Muscle layer of duodenum (tissue), 2 donors: ENCODE data around the gene LYPD6.
"Not testable (repeated sequence)": the region's sequence is repeated elsewhere in the genome, so short reads cannot be mapped to it uniquely, and the experiment has no call there.

Source experiments
- H3K27ac ChIP-seq: one replicate; pipeline ENCODE4 v1.7.0; 2013; ENCODE audit warnings: mild to moderate bottlenecking, low read length
- H3K27me3 ChIP-seq: one replicate; pipeline ENCODE4 v1.7.0; 2013; ENCODE audit warnings: low read depth, mild to moderate bottlenecking, control low read depth, low read length
- H3K36me3 ChIP-seq, 2 donors: one replicate each; pipeline ENCODE4 v1.7.0; 2013; ENCODE audit warnings: low read length in 2 of 2, control low read depth in 1 of 2, mild to moderate bottlenecking in 1 of 2; ENCODE audit not compliant: insufficient read depth in 2 of 2, control insufficient read depth in 1 of 2
- H3K4me1 ChIP-seq, 2 donors: one replicate each; pipeline ENCODE4 v1.7.0; 2013; ENCODE audit warnings: low read length in 2 of 2, mild to moderate bottlenecking in 2 of 2, control low read depth in 1 of 2, moderate library complexity in 1 of 2; ENCODE audit not compliant: insufficient read depth in 2 of 2, control insufficient read depth in 1 of 2
- H3K4me3 ChIP-seq, 2 donors: one replicate each; pipeline ENCODE4 v1.7.0; 2013; ENCODE audit warnings: low read length in 2 of 2, low read depth in 1 of 2, mild to moderate bottlenecking in 1 of 2
- H3K9me3 ChIP-seq, 2 donors: one replicate each; pipeline ENCODE4 v1.7.0; 2013; ENCODE audit warnings: low read length in 2 of 2, control low read depth in 1 of 2, mild to moderate bottlenecking in 1 of 2; ENCODE audit not compliant: control insufficient read depth in 1 of 2
- donor health status: healthy.

Gene LYPD6

DNA sequence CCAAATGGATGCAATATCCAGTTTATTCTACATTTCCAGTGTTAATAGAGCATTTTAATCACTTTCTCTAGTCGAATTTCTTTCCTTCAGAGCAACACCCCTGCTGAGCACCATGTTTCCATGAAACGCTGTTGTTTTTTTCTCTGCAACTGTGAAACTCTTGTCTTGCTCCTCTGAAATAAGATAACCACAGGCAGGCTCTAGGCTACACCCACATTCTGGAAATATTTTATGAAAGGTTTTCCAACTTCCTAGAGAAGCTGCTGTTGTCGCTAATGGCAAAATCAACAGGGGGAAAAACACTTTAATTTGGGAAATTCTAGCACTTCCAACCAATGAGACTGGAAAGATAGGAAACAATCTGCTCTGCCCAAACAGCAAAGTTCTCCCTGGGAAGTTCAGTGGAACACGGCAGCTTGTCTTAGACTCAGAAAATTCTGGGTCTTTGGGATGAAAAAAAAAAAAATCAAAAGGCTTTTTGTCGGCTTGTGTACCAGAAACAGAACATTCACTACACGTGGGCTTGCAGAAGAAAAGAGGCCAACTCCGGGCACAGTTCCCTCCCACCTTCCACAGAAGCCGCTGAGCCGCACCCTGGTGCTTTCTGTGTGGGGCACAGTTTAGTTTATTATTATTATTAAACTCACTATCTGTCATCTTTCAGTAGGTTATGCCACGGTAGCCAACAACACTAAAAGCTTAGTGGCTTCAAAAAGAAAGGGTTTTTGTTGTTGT lies 158.5 kb downstream of the LYPD6 start:
- Histone ChIP-seq H3K27ac (no peak overlapping the region), H3K9me3 (no peaks in the 10 kb centered on the region), H3K36me3 (no peaks in the 10 kb centered on the region), H3K27me3 (no peaks in the 10 kb centered on the region), H3K4me3 (no peak overlapping the region), H3K4me1 (no peaks in the 10 kb centered on the region)

DNA sequence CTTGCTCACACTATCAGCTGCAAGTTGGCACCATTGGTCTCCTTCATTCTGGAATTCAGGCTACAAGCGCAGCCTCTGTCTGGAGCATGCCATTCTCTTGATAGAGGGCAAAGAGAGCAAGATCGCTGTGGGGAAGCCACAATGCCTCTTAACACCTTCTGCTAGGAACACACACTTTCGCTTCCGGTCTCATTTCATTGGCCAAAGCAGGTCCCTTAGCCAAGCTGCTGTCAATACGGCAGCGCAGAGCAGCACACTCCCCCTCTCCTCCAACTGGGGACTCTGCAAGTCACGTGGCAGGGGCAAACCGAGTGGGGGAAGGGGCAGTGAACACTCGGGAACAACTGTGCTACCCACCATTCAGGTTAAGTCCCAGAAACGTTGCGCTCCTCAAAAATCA lies 159.1 kb downstream of the LYPD6 start:
- no peak overlapping the region for H3K4me3 ChIP-seq
- no peaks in the 10 kb centered on the region for H3K9me3 ChIP-seq
- H3K36me3 ChIP-seq = no peaks in the 10 kb centered on the region
- H3K4me1 ChIP-seq = no peaks in the 10 kb centered on the region
- no peaks in the 10 kb centered on the region for H3K27me3 ChIP-seq
- no peak overlapping the region for H3K27ac ChIP-seq

DNA sequence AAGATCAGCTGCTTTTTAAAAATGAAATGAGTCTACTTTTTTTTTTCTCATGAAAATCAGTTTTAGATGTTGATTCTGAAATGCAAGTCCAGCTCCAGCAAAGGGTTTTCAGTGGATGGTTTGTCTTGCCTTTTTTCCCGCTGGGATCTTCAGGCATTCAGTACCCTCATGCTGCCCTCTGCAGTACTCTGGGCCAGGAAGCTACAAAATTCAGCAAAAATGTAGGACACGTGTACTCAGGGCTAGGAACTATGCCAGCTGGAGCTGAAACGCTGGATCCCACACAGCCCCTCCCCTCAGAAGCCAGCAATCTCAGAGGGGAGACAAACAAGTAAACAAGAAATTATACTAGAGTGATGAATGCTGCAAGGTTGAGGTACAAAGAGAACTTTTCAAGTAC lies 159.9 kb downstream of the LYPD6 start:
- Histone ChIP-seq H3K36me3 (no peaks in the 10 kb centered on the region), H3K4me3 (no peak overlapping the region), H3K27me3 (no peaks in the 10 kb centered on the region), H3K4me1 (no peaks in the 10 kb centered on the region), H3K9me3 (no peaks in the 10 kb centered on the region), H3K27ac (no peak overlapping the region)

DNA sequence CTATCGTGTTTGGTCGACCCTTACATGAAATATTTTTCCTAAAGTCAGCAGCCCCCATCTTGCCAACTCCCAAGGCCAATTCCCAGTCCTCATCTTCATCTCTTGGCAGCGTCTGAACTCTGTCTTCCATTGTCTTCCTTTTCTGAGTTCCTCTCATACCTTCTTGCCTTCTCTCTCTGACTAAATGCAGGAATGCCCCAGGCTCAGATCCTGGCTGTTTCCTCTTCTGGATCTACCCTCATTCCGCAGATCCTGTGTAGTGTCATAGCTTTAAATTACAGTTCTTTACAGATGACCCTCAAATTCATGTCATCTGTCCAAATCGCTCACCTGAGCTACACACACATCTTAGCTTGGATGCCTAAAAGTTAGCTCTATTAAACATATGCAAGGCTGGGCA lies 162.5 kb downstream of the LYPD6 start:
- no peaks in the 10 kb centered on the region for H3K4me1 ChIP-seq
- H3K36me3 ChIP-seq = no peaks in the 10 kb centered on the region
- no peaks in the 10 kb centered on the region for H3K27me3 ChIP-seq
- no peak overlapping the region for H3K4me3 ChIP-seq
- no peaks in the 10 kb centered on the region for H3K9me3 ChIP-seq
- no peak overlapping the region for H3K27ac ChIP-seq

DNA sequence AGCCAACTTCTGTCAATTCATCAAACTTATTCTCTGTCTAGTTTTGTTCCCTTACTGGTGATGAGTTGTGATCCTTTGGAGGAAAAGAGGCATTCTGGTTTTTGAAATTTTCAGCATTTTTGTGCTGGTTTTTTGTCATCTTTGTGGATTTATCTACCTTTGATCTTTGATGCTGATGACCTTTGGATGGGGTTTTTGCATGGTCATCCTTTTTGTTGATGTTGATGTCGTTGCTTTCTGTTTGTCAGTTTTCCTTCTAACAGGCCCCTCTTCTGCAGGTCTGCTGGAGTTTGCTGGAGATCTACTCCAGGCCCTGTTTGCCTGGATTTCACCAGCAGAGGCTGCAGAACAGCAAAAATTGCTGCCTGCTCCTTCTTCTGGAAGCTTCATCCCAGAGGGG lies 168.8 kb downstream of the LYPD6 start:
- H3K4me1 ChIP-seq, H3K9me3 ChIP-seq, H3K36me3 ChIP-seq, H3K27ac ChIP-seq, H3K27me3 ChIP-seq, H3K4me3 ChIP-seq: not testable (repeated sequence)

DNA sequence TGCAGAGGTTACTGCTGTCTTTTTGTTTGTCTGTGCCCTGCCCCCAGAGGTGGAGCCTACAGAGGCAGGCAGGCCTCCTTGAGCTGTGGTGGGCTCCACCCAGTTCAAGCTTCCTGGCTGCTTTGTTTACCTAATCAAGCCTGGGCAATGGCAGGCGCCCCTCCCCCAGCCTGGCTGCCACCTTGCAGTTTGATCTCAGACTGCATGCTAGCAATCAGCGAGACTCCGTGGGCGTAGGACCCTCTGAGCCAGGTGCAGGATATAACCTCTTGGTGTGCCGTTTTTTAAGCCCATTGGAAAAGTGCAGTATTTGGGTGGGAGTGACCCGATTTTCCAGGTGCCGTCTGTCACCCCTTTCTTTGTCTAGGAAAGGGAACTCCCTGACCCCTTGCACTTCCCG lies 176.4 kb downstream of the LYPD6 start:
- not testable (repeated sequence) for H3K4me1 ChIP-seq, H3K36me3 ChIP-seq, H3K9me3 ChIP-seq, H3K27me3 ChIP-seq, H3K4me3 ChIP-seq, H3K27ac ChIP-seq

DNA sequence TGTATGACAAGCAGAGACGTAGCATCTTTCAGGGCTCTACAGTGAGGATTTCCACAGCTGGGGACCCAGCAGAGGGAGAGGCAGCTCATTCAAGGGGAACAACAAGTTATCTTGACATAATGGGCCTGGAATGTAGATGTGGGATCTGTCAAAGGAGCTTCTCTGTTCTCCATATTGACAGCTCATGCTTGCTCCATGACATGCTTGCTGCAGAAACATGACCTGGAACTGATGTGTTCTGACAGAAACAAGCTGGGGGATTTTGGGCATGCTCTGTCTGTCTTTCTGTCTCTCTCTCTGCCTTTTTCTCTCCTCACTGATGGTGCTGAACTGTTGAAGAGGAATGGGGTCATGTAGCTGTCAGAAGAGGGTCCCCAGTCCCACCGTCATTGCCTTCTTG lies 177.6 kb downstream of the LYPD6 start:
- no peak overlapping the region for H3K27ac ChIP-seq
- H3K27me3 ChIP-seq = no peaks in the 10 kb centered on the region
- H3K36me3 ChIP-seq = no peaks in the 10 kb centered on the region
- H3K9me3 ChIP-seq = no peaks in the 10 kb centered on the region
- H3K4me1 ChIP-seq = no peaks in the 10 kb centered on the region
- H3K4me3 ChIP-seq = no peak overlapping the region

DNA sequence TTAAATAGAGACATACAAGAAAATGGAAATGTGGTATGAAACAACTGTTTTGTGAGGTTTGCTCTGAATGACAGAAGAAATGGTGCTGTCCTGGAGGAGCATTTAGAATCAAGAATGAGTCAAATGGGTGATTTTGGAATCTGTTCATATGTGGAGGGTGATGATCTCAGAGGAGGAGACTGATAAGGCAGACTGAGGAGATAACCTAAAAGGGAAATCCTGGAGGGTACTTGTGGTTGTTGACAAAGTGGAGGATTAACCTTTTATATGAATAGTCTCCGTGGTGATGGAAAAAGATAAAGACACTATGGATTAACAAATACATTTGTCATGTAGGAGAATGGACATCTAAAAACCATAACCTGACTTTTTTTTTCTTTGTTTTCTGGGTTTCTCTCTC lies 183.1 kb downstream of the LYPD6 start:
- Histone ChIP-seq H3K36me3 (no peaks in the 10 kb centered on the region), H3K4me3 (no peak overlapping the region), H3K27ac (no peak overlapping the region), H3K4me1 (no peaks in the 10 kb centered on the region), H3K9me3 (no peaks in the 10 kb centered on the region), H3K27me3 (no peaks in the 10 kb centered on the region)
